WTC11 (cell line): ENCODE measurements around the gene MED27. TPM values are rescaled to one million over a fixed set of nuclear protein-coding genes. Genes with fewer than 3 reads are reported as not detected.

Experiments
- ATAC-seq: fragments of 200-7000 bp; cut with Tn5 transposase; 2 replicates; pipeline ENCODE4 v1.10.0; 2021; ENCODE audit warnings: mild to moderate bottlenecking, moderate library complexity
- CTCF ChIA-PET: fragments of 300-600 bp; sonication (Branson Sonifier 250); formaldehyde crosslinking; loops from one replicate; lab custom pipeline; 2021; ENCODE audit warnings: antibody characterized with exemption; lab: Charles Lee
- POLR2A ChIA-PET: fragments of 350-600 bp; sonication (Branson Sonifier 250); formaldehyde crosslinking; loops from one replicate; lab custom pipeline; 2021; ENCODE audit warnings: antibody characterized with exemption; lab: Charles Lee
- DNase-seq: peaks from one replicate; pipeline ENCODE4 v3.0.0; 2021; ENCODE audit warnings: low spot score
- H3K27ac Mint-ChIP-seq: 2 replicates; pipeline ENCODE4 v1.8.0; 2021; ENCODE audit warnings: mixed read lengths
- H3K27me3 Mint-ChIP-seq: 2 replicates; pipeline ENCODE4 v1.8.0; 2021; ENCODE audit warnings: low read depth, mild to moderate bottlenecking, moderate library complexity, mixed read lengths
- H3K36me3 Mint-ChIP-seq: 2 replicates; pipeline ENCODE4 v1.8.0; 2021; ENCODE audit warnings: mixed read lengths
- H3K4me1 Mint-ChIP-seq: 2 replicates; pipeline ENCODE4 v1.8.0; 2022; ENCODE audit warnings: mixed read lengths
- H3K4me3 Mint-ChIP-seq: 2 replicates; pipeline ENCODE4 v1.8.0; 2021; ENCODE audit warnings: mild to moderate bottlenecking, moderate library complexity, mixed read lengths
- H3K9me3 Mint-ChIP-seq: 2 replicates; pipeline ENCODE4 v1.8.0; 2021; ENCODE audit warnings: mixed read lengths
- ATF2 ChIP-seq: sonication (generic); formaldehyde crosslinking; IDR thresholded peaks from 2 replicates; pipeline ENCODE4 v1.8.1; 2022; ENCODE audit warnings: low read depth, missing genetic modification reagents, borderline replicate concordance
- CDX4 ChIP-seq: fragments of 250-450 bp; sonication (Bioruptor Pico); IDR thresholded peaks from 2 replicates; pipeline ENCODE4 v1.9.0; 2021; ENCODE audit warnings: moderate library complexity, mild to moderate bottlenecking, inconsistent platforms, borderline replicate concordance
- E2F5 ChIP-seq: sonication (generic); formaldehyde crosslinking; IDR thresholded peaks from 2 replicates; pipeline ENCODE4 v1.8.1; 2022; ENCODE audit warnings: mild to moderate bottlenecking, moderate library complexity, missing genetic modification reagents
- GABPB1 ChIP-seq: sonication (generic); formaldehyde crosslinking; IDR thresholded peaks from 2 replicates; pipeline ENCODE4 v1.8.1; 2023; ENCODE audit warnings: mild to moderate bottlenecking, missing genetic modification reagents
- GTF2I ChIP-seq: fragments of 250-450 bp; sonication (Bioruptor Pico); conservative IDR thresholded peaks from 2 replicates; pipeline ENCODE4 v1.4.0; 2021; ENCODE audit warnings: mild to moderate bottlenecking
- HMGXB4 ChIP-seq: sonication (generic); formaldehyde crosslinking; IDR thresholded peaks from 2 replicates; pipeline ENCODE4 v1.8.1; 2023; ENCODE audit warnings: mild to moderate bottlenecking, moderate library complexity, missing genetic modification reagents
- JAZF1 ChIP-seq: fragments of 250-450 bp; sonication (Bioruptor Pico); IDR thresholded peaks from 2 replicates; pipeline ENCODE4 v1.9.0; 2021; ENCODE audit warnings: moderate library complexity, mild to moderate bottlenecking, inconsistent platforms
- JUN ChIP-seq: sonication (generic); formaldehyde crosslinking; IDR thresholded peaks from 2 replicates; pipeline ENCODE4 v1.8.0; 2023; ENCODE audit warnings: mild to moderate bottlenecking, missing genetic modification reagents
- MLX ChIP-seq: sonication (generic); formaldehyde crosslinking; IDR thresholded peaks from 2 replicates; pipeline ENCODE4 v1.8.1; 2023; ENCODE audit warnings: mild to moderate bottlenecking, missing genetic modification reagents, moderate library complexity
- MYBL2 ChIP-seq: sonication (generic); formaldehyde crosslinking; IDR thresholded peaks from 2 replicates; pipeline ENCODE4 v1.8.1; 2023; ENCODE audit warnings: mild to moderate bottlenecking, moderate library complexity, missing genetic modification reagents
- NFATC4 ChIP-seq: fragments of 250-450 bp; sonication (Bioruptor Pico); IDR thresholded peaks from 2 replicates; pipeline ENCODE4 v1.9.0; 2021; ENCODE audit warnings: mild to moderate bottlenecking
- NFE2L1 ChIP-seq: sonication (generic); formaldehyde crosslinking; IDR thresholded peaks from 2 replicates; pipeline ENCODE4 v1.8.1; 2023; ENCODE audit warnings: missing genetic modification reagents
- NFYB ChIP-seq: sonication (generic); formaldehyde crosslinking; conservative IDR thresholded peaks from 2 replicates; pipeline ENCODE4 v1.8.0; 2022; ENCODE audit warnings: low read depth, missing genetic modification reagents
- NR1H2 ChIP-seq: sonication (generic); formaldehyde crosslinking; IDR thresholded peaks from 2 replicates; pipeline ENCODE4 v1.9.0; 2021; ENCODE audit warnings: mild to moderate bottlenecking, moderate library complexity, missing genetic modification reagents
- TEAD1 ChIP-seq: sonication (generic); formaldehyde crosslinking; IDR thresholded peaks from 2 replicates; pipeline ENCODE4 v1.8.0; 2022; ENCODE audit warnings: mild to moderate bottlenecking, missing genetic modification reagents
- USF1 ChIP-seq: sonication (generic); formaldehyde crosslinking; IDR thresholded peaks from 2 replicates; pipeline ENCODE4 v1.8.0; 2022; ENCODE audit warnings: mild to moderate bottlenecking, missing genetic modification reagents
- ZNF121 ChIP-seq: sonication (generic); formaldehyde crosslinking; IDR thresholded peaks from 2 replicates; pipeline ENCODE4 v1.8.0; 2023; ENCODE audit warnings: missing genetic modification reagents
- ZNF317 ChIP-seq: sonication (generic); formaldehyde crosslinking; IDR thresholded peaks from 2 replicates; pipeline ENCODE4 v1.8.1; 2023; ENCODE audit warnings: low read depth, mild to moderate bottlenecking, moderate library complexity, missing genetic modification reagents, borderline replicate concordance
- ZNF416 ChIP-seq: fragments of 250-450 bp; sonication (Bioruptor Pico); IDR thresholded peaks from 2 replicates; pipeline ENCODE4 v1.9.0; 2021; ENCODE audit warnings: mild to moderate bottlenecking, inconsistent platforms
- total RNA-seq: library from RNA; stranded (reverse); gene quantifications from 3 replicates; pipeline ENCODE4 v1.2.3, GENCODE V29; 2021

Gene MED27
- total RNA-seq, 1 experiment from 2014 or later, result 27.9 TPM

- no peak for ATAC-seq
- DNase-seq, result no peak
- CTCF ChIA-PET, result interaction anchor here (1.0 to 1.5 kb wide), 3 partner anchors 70 to 227 kb away, joined by 3 to 5 read pairs (median 3); no protein-coding TSS in a partner anchor
- Mint-ChIP-seq H3K27me3 (peaks cover 5% of the 10 kb centered on the region), H3K9me3 (peaks cover 13% of the 10 kb centered on the region; the same call in 1 of the 2 replicates), H3K4me1 (no peaks in the 10 kb centered on the region), H3K27ac (no peak overlapping the region), H3K4me3 (no peak overlapping the region), H3K36me3 (no peaks in the 10 kb centered on the region)
- POLR2A ChIA-PET, result no interaction called here
- TF ChIP-seq ATF2, result no peak
- no peak for TF ChIP-seq TEAD1 (CRISPR knock-in tag)
- no peak for TF ChIP-seq ZNF121 (CRISPR knock-in tag)
- TF ChIP-seq ZNF416 (CRISPR knock-in tag), result no peak
- TF ChIP-seq USF1 (CRISPR knock-in tag), result no peak
- TF ChIP-seq MLX, result no peak
- no peak for TF ChIP-seq NR1H2 (CRISPR knock-in tag)
- no peak for TF ChIP-seq ZNF317 (CRISPR knock-in tag)
- no peak for TF ChIP-seq NFYB (CRISPR knock-in tag)
- TF ChIP-seq CDX4 (CRISPR knock-in tag), result no peak
These were observed 19.5 kb upstream of the MED27 start for GRCh38 chr9:132099167-132099566.

GRCh38 chr9:132094314-132094791, 14.7 kb upstream of the MED27 start:
- ChIA-PET POLR2A (no interaction called here), CTCF (no interaction called here)
- DNase-seq (no peak), ATAC-seq (no peak)
- Mint-ChIP-seq H3K36me3 (no peaks in the 10 kb centered on the region), H3K27me3 (peaks cover 5% of the 10 kb centered on the region), H3K9me3 (0 out of 2 replicates have a peak, but pooled peaks cover 9% of the 10 kb centered on the region), H3K27ac (no peak overlapping the region), H3K4me3 (no peak overlapping the region), H3K4me1 (no peaks in the 10 kb centered on the region)
- no peak for TF ChIP-seq MYBL2 (CRISPR knock-in tag)

- DNase-seq, result no peak
- no peak for ATAC-seq
- H3K27me3 Mint-ChIP-seq, result no peaks in the 10 kb centered on the region
- ChIA-PET CTCF (interaction anchor here (1.6 kb wide), 1 partner anchor 66 kb away, joined by 3 read pairs; no protein-coding TSS in a partner anchor), POLR2A (no interaction called here)
- H3K4me3 Mint-ChIP-seq, result no peak overlapping the region
- peaks cover 5% of the 10 kb centered on the region; the same call in 1 of the 2 replicates for H3K4me1 Mint-ChIP-seq
- H3K9me3 Mint-ChIP-seq, result 0 out of 2 replicates have a peak, but pooled peaks cover 4% of the 10 kb centered on the region
- TF ChIP-seq GABPB1 (no peak), E2F5 (CRISPR knock-in tag) (no peak), NR1H2 (CRISPR knock-in tag) (no peak)
- no peak overlapping the region for H3K27ac Mint-ChIP-seq
- no peaks in the 10 kb centered on the region for H3K36me3 Mint-ChIP-seq
These were observed 11.1 kb upstream of the MED27 start for GRCh38 chr9:132090771-132091170.

GRCh38 chr9:132087438-132088030, 7.9 kb upstream of the MED27 start:
- no peak for ATAC-seq
- Mint-ChIP-seq H3K9me3 (0 out of 2 replicates have a peak, but pooled peaks cover 4% of the 10 kb centered on the region), H3K4me3 (no peak overlapping the region), H3K36me3 (no peaks in the 10 kb centered on the region), H3K27ac (no peak overlapping the region), H3K4me1 (peaks cover 5% of the 10 kb centered on the region; the same call in 1 of the 2 replicates), H3K27me3 (no peaks in the 10 kb centered on the region; the same call in 1 of the 2 replicates)
- DNase-seq, result no peak
- CTCF ChIA-PET, result no interaction called here
- POLR2A ChIA-PET, result no interaction called here
- no peak for TF ChIP-seq GTF2I
- TF ChIP-seq ATF2, result no peak
- TF ChIP-seq JAZF1 (CRISPR knock-in tag), result no peak
- no peak for TF ChIP-seq NFATC4 (CRISPR knock-in tag)
- no peak for TF ChIP-seq HMGXB4 (CRISPR knock-in tag)
- no peak for TF ChIP-seq E2F5 (CRISPR knock-in tag)
- TF ChIP-seq NFE2L1 (CRISPR knock-in tag), result no peak
- no peak for TF ChIP-seq JUN (CRISPR knock-in tag)
